Measurements from ENCODE around the gene AKT3.
A peak's percentile ranks its signal among the peaks of the same experiment; 100 is the strongest.

The AKT3 gene

GRCh38 chr1:243443557-243443956 lies 406.5 kb downstream of the AKT3 start:
- no peaks in the 10 kb centered on the region for H3F3A ChIP-seq (ENCODE audit: control insufficient read depth, insufficient read depth)
- H3K79me2 ChIP-seq (ENCODE audit: control insufficient read depth, low read length), result no peaks in the 10 kb centered on the region
- no peaks in the 10 kb centered on the region for H4K20me1 ChIP-seq (ENCODE audit: control insufficient read depth, insufficient read depth, low read depth, low read length)
- H3K9me2 ChIP-seq (replicated peaks; ENCODE audit: control insufficient read depth, low read length), result no peaks in the 10 kb centered on the region
- no peak overlapping the region for H3K27ac ChIP-seq (ENCODE audit: low read depth, low read length)
- peak overlapping the region; percentile 27; the same call in 1 of the 2 replicates for H3K4me2 ChIP-seq (ENCODE audit: low read length)
- peaks cover 2% of the 10 kb centered on the region; the same call in 1 of the 2 replicates for H3K27me3 ChIP-seq (ENCODE audit: control insufficient read depth, low read length)
- no peaks in the 10 kb centered on the region for H3K36me3 ChIP-seq (ENCODE audit: control insufficient read depth, low read length)
- peaks cover 6% of the 10 kb centered on the region for H3K4me1 ChIP-seq (ENCODE audit: control insufficient read depth, low read length)
- H3K4me3 ChIP-seq (ENCODE audit: low read length), result no peak overlapping the region
- TF ChIP-seq EZH2phosphoT487 (IDR thresholded peaks at IDR 0.05; ENCODE audit: borderline replicate concordance, low read length), result no peak
- H3K9me3 ChIP-seq (ENCODE audit: control insufficient read depth, insufficient read depth, low read length), result no peaks in the 10 kb centered on the region

DNA sequence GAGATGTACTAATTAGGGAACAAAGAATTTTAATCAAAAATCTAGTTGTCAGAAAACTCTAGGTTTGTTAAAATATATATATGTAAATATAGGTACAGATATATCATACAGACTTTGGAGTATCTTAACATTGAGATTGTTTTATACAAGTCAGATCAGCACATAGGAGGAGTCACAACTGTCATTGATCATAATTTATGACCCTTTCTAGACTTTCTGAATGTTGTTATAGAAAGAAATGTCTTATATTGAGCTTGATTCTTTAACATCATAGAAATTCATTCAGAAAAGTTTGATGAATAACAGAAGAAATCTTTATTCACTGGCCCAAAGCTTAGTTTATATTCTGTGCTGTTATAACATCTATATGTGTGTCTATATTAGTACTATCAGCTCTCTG lies 408.4 kb downstream of the AKT3 start:
- H3K9me3 ChIP-seq (ENCODE audit: control insufficient read depth, insufficient read depth, low read length), result no peaks in the 10 kb centered on the region
- H3K4me2 ChIP-seq (ENCODE audit: low read length), result no peak overlapping the region
- no peak overlapping the region for H3K27ac ChIP-seq (ENCODE audit: low read depth, low read length)
- peaks cover 2% of the 10 kb centered on the region; the same call in 1 of the 2 replicates for H3K27me3 ChIP-seq (ENCODE audit: control insufficient read depth, low read length)
- no peaks in the 10 kb centered on the region for H3K9me2 ChIP-seq (replicated peaks; ENCODE audit: control insufficient read depth, low read length)
- H3K4me1 ChIP-seq (ENCODE audit: control insufficient read depth, low read length), result peaks cover 6% of the 10 kb centered on the region
- no peaks in the 10 kb centered on the region for H4K20me1 ChIP-seq (ENCODE audit: control insufficient read depth, insufficient read depth, low read depth, low read length)
- no peaks in the 10 kb centered on the region for H3K79me2 ChIP-seq (ENCODE audit: control insufficient read depth, low read length)
- no peak overlapping the region for H3K4me3 ChIP-seq (ENCODE audit: low read length)
- TF ChIP-seq EZH2phosphoT487 (IDR thresholded peaks at IDR 0.05; ENCODE audit: borderline replicate concordance, low read length) (no peak), CTCF (IDR thresholded peaks at IDR 0.05; ENCODE audit: low read depth, low read length, poor library complexity, severe bottlenecking) (no peak)
- H3F3A ChIP-seq (ENCODE audit: control insufficient read depth, insufficient read depth), result no peaks in the 10 kb centered on the region
- no peaks in the 10 kb centered on the region for H3K36me3 ChIP-seq (ENCODE audit: control insufficient read depth, low read length)

DNA sequence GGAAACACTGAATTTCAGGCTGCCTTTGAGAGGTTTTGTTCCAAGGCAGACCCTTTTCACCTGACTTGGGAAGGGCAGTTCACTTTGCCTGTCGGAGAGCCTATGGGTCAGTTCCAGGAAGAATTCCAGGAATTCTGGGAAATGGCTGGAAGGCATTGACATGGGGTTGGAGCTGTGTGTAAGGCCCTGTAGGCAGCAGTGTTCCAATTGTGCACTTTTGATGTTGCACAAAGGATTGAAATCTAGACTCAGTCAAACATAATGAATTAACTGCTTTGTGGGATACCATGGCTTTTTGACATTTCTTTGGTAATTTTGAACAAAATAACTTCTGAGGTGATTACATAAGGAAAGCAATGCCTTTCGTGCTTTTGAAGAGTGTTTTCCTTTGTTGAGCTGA lies 409.6 kb downstream of the AKT3 start:
- TF ChIP-seq EZH2phosphoT487 (IDR thresholded peaks at IDR 0.05; ENCODE audit: borderline replicate concordance, low read length) (no peak), CTCF (IDR thresholded peaks at IDR 0.05; ENCODE audit: low read depth, low read length, poor library complexity, severe bottlenecking) (no peak)
- Histone ChIP-seq H3K4me1 (ENCODE audit: control insufficient read depth, low read length) (peaks cover 6% of the 10 kb centered on the region), H3K79me2 (ENCODE audit: control insufficient read depth, low read length) (no peaks in the 10 kb centered on the region), H3K36me3 (ENCODE audit: control insufficient read depth, low read length) (no peaks in the 10 kb centered on the region), H4K20me1 (ENCODE audit: control insufficient read depth, insufficient read depth, low read depth, low read length) (no peaks in the 10 kb centered on the region), H3K9me2 (replicated peaks; ENCODE audit: control insufficient read depth, low read length) (no peaks in the 10 kb centered on the region), H3K27me3 (ENCODE audit: control insufficient read depth, low read length) (peaks cover 2% of the 10 kb centered on the region; the same call in 1 of the 2 replicates), H3K4me2 (ENCODE audit: low read length) (no peak overlapping the region), H3F3A (ENCODE audit: control insufficient read depth, insufficient read depth) (no peaks in the 10 kb centered on the region), H3K27ac (ENCODE audit: low read depth, low read length) (no peak overlapping the region), H3K9me3 (ENCODE audit: control insufficient read depth, insufficient read depth, low read length) (no peaks in the 10 kb centered on the region), H3K4me3 (ENCODE audit: low read length) (no peak overlapping the region)

DNA sequence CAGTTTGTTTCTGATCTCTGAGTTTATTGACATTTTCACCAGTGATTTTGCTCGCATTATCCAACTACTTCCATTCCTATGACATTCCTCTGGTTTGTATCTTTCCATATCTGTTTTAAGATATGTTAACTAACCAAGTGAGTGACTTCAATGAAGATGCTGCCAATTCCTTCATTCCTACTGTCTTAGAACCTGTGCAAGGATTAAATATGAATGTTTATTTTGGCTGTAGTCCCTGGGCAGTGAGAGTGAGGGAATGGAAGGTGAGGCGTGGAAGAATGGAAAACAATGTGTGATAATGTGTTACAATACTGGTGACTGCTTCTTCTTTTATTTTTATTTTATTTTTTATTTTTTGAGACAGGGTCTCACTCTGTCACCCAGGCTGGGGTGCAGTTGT lies 411.2 kb downstream of the AKT3 start:
- Histone ChIP-seq H3F3A (ENCODE audit: control insufficient read depth, insufficient read depth) (no peaks in the 10 kb centered on the region), H3K9me3 (ENCODE audit: control insufficient read depth, insufficient read depth, low read length) (no peaks in the 10 kb centered on the region), H3K4me1 (ENCODE audit: control insufficient read depth, low read length) (peaks cover 6% of the 10 kb centered on the region), H3K4me2 (ENCODE audit: low read length) (no peak overlapping the region), H3K79me2 (ENCODE audit: control insufficient read depth, low read length) (no peaks in the 10 kb centered on the region), H3K4me3 (ENCODE audit: low read length) (no peak overlapping the region), H4K20me1 (ENCODE audit: control insufficient read depth, insufficient read depth, low read depth, low read length) (no peaks in the 10 kb centered on the region), H3K36me3 (ENCODE audit: control insufficient read depth, low read length) (no peaks in the 10 kb centered on the region), H3K9me2 (replicated peaks; ENCODE audit: control insufficient read depth, low read length) (no peaks in the 10 kb centered on the region), H3K27ac (ENCODE audit: low read depth, low read length) (no peak overlapping the region), H3K27me3 (ENCODE audit: control insufficient read depth, low read length) (peaks cover 2% of the 10 kb centered on the region; the same call in 1 of the 2 replicates)
- TF ChIP-seq EZH2phosphoT487 (IDR thresholded peaks at IDR 0.05; ENCODE audit: borderline replicate concordance, low read length), result no peak
- no peak for TF ChIP-seq CTCF (IDR thresholded peaks at IDR 0.05; ENCODE audit: low read depth, low read length, poor library complexity, severe bottlenecking)
